ENCODE measurements around the gene MCRIP2.

GRCh38 chr16:672371-672770 lies 30.7 kb downstream of the MCRIP2 start:
- TF ChIP-seq CTCF (IDR thresholded peaks at IDR 0.05) (no peak), ZFX (IDR thresholded peaks at IDR 0.05; ENCODE audit: borderline replicate concordance) (no peak)

Data from 22Rv1 (cell line).